SKM-1 treated with dmso at 0.1 percent for 144 hours (cell line): Measurements from ENCODE around the gene DPH1.

Source experiments
- DNase-seq: peaks from one replicate; lab custom pipeline; 2025; ENCODE audit not compliant: unreplicated experiment; lab: John Stamatoyannopoulos, UW

Gene DPH1

DNA sequence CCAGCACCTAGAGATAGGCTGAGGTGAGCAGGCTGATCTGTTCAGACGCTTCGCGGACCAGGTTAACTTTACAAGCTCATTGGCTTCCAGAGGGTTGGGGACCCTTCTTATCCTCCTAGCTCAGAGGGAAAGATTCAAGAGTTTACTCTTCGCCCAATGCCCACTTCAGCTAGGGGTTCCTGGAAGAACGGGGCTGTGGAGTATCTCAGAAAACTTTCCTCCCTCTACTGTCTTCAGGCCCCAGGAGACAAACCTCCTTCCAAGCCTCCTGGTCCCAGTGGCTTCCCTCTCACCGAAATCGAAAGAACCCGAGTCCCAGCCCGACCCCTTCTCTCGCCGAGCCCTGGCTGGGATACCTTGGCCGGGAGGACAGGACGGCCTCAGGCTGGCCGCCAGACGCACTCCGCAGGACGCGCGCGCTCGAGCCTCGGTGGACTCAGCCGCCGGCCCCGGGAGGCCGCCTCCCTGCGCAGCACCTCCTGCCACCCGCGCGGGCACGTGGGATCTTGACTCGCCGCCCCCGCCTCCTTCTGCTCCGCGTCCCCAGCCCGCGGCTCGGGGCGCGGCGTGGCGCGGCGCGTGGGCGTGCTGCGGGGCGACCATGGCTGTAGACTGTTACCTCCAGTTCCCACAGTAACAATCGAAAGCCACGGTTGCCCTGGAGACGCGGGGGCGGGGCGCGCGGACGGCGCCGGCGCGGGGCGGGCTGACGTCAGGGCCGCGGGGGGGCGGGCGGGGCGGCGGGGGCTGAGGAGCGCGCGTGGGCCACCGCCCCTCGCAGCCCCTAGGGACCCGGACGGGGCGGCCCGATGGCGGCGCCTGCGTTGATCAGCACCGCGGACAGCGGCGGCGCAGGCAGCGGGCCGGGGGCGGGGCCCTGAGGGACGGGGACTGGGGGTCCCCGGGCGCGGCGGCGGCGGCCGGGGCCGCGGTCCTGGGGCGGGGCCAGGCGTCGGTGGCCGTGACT lies 19.7 kb downstream of the DPH1 start:
- no peak for DNase-seq

DNA sequence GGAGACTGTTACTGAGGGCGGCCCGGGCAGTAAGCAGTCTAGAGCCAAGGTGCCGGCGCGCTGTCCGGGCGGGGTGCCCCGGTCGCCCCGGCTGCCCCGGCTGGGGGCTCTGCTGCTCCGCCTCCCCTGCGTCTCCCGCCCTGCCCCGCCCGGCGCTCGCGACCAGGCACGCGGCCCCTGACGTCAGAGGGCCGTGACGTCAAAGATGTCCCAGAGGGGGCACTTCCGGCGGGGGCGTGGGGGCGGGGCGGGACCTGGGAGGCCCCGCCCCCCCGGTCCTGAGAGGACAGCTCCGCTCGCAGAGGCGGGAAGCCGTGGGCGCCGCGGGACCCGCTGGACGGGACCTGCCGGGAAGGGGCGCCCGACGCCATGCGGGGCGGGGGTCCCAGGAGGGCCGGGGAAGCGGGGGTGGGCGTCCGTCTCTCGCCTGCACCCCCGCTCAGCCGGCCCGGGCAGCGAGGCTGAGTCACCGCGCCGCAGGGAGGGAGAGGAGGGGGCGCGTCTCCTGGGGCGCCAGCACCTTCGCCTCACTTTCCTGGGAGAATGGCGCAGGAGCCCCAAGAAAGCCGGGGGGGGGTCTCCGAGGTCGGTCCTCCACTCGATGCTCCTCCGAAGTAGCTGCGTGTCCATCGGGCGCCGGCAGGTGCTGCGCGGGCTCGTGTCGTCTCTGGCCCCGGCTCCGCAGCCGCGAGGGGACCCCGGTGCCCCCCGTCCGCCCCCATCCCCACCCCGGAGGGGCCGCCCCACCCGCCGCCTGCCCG lies 20.5 kb downstream of the DPH1 start:
- no peak for DNase-seq

DNA sequence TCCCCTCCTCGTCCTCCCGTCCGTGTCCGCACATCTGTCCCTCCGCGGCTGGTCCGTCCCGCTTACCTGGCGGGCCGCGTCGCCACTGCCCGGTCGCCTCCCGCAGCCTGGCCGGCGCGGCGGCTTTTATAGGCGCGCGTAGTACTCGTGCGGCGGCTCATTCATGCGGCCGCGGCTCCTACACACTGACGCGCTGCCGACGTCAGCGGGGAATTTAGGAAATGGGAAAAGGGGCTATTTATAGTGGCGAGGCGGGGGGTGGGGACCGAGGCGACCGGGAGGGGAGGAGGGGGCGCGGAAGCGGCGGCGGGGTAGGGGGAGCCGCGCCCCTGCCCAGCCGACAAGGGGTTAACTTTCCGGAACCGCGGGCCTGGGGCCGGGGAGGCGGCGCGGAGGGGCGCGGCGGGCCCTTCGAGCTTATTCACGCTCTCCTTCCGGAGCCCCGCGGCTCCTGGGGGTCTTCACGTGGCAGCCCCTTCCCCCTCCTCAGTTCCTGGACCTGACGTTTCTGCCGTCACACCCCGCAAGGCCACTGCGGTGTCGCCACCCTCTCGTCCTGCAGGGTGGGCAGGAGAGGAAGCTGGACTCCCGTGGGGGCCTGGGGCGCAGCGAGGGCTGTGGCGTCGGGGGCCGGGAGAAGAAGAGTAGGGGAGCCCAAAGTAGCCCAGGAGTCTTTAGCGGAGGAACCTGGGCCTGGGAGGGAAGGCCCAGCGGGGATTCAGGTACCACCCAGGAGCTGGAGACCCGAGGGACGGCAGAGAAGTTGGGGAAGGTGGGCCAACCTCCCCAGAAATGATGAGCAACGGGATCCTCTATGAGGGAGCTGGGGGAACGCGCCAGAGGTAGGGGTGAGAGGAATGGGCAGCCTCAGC lies 21.3 kb downstream of the DPH1 start:
- no peak for DNase-seq

DNA sequence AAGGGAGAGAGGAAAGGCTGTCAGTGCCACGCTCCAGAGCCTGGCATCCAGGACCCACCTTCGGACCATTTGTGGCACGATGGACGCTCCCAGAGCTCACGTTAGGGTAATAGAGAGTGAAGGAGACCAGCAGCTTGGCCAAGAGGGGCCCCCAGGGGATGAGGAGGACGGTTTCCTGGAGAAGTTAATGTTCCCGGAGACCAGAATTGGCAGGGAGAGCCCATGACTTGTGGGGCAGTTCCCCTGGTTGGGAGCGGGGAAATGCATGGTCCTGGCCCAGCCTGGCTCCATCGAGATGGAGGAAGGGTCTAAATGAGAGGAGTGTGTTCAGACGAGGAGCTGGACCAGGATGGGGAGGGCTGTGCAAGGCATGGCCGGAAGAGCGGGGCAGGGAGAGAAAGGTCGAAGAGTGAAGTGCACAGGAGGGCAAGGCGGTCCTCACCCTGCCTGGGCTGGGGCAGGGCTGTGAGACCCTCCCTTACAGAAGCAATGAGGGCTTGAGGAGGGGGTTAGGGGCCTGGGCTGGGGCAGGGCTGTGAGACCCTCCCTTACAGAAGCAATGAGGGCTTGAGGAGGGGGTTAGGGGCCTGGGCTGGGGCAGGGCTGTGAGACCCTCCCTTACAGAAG lies 22.1 kb downstream of the DPH1 start:
- no peak for DNase-seq

DNA sequence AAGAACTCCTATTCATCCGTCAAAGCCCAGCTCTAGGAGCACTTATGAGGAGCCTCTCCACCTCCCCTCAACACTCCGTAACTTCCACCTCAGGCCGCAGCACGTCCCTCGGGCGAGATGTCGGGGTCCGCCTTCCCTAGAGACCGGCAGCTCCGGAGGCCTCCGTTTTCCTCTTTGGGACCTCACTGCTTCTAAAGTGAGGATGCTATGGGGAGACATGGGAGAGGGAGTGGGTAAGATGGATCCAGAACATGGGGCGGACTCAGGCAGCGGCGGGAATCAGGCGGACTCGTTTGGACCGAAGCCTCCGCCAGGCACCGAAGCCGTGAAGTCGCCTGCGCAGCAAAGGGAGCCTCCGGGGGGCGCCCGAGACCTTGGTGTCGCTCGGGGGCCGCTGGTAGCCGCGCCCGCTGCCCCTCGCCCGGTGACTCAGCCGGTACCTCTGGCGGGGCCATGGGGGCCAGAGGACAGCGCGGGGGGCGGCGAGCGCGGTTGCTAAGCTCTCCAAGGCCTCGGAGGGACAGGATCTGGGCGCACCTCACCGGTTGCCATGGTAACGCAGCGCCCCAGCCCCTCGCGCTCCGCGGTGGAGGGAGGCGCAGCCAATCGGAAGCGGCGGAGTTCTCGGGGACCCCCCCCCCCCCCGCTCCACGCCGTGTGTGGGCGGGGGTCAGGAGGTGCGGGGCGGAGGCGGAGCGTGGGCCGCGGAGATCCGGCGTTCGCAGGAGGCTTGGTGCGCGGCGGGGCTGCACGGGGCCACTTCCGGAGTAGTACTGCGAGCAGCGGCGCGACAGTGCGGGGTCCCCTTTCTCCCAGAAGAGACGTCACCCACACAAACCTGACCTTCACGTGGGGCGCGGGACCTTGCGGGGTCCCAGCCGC lies 23.7 kb downstream of the DPH1 start:
- DNase-seq = no peak

DNA sequence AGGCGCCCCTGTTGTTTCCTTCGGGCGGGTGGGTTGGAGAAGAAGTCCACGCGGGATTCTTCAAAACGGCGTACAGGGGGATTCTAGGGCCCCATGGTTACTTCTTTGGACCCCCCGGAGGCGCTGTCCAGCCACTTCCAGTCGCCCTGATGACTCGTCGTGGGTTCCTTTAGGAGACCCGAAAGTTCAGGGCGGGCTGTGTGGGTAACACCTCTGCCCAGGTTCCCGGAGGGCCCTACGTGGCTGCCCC lies 24.2 kb downstream of the DPH1 start:
- no peak for DNase-seq

DNA sequence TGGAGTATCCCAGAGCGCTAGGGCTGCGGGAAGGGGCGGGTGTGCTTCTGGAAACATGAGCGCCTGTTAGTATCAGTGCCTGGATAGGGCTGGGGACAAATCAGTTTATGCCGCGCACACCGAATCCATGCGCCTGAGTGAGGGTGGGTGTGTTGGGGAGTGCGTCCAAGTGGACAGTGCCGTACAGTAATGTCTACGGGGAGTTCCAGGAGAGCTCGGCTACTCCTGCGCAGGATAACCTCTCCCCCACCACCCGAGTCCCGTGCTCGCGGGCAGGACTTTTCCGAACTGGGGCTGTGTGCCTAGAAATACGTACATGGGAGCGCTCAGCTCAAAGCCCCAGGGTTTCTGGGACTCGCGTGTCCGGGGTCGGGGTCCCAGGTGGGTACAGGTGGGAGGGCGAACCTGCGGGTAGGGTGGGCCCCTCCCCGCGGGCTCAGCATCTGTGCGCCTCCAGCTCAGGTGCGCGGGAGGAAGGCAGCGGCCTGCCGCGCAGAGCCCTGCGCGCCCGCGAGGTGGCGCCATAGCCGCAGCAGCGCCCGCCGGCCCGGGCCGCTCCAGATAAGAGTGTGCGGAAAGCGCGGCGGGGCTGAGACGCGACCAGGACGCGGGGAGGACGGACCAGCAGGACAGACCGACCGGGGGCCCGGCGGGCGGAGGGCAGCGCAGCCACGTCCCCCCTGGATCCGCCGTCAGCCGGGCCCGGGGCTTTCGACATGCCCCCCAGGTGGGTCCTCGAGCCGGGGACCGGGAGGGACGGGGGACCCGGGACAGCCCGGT lies 24.7 kb downstream of the DPH1 start, which contains the start of gene HIC1:
TSS of gene HIC1 (plus strand) at position 592 of the 780 bp plus-strand sequence. CDS start 1,588 bp downstream, outside the sequence.
- DNase-seq = peak; percentile 34

DNA sequence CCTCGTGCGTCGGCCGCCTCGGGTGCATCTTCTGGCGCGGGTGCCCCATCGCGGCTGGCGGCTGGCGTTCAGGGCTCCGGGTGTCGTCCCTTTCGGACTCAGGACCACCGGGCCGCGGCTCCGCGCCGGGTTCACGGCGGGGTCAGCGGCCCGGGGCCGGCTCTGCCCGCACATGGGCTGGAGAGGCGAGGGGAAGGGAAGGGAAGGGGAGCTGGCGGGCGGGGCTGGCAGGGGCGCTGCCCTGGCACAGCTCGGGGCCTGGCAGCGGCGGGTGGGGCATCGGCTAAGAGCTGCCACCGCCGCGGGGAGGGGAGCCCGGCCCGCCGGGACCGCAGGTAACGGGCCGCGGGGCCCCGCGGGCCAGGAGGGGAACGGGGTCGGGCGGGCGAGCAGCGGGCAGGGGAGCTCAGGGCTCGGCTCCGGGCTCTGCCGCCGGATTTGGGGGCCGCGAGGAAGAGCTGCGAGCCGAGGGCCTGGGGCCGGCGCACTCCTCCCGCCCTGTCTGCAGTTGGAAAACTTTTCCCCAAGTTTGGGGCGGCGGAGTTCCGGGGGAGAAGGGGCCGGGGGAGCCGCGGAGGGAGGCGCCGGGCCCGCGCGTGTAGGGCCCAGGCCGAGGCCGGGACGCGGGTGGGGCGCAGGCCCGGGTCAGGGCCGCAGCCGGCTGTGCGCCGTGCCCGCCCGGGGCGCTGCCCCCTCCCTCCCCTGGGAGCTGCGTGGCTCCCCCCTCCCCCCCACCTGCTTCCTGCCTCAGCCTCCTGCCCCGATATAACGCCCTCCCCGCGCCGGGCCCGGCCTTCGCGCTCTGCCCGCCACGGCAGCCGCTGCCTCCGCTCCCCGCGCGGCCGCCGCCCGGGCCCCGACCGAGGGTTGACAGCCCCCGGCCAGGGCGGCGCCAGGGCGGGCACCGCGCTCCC lies 25.6 kb downstream of the DPH1 start:
- no peak for DNase-seq

DNA sequence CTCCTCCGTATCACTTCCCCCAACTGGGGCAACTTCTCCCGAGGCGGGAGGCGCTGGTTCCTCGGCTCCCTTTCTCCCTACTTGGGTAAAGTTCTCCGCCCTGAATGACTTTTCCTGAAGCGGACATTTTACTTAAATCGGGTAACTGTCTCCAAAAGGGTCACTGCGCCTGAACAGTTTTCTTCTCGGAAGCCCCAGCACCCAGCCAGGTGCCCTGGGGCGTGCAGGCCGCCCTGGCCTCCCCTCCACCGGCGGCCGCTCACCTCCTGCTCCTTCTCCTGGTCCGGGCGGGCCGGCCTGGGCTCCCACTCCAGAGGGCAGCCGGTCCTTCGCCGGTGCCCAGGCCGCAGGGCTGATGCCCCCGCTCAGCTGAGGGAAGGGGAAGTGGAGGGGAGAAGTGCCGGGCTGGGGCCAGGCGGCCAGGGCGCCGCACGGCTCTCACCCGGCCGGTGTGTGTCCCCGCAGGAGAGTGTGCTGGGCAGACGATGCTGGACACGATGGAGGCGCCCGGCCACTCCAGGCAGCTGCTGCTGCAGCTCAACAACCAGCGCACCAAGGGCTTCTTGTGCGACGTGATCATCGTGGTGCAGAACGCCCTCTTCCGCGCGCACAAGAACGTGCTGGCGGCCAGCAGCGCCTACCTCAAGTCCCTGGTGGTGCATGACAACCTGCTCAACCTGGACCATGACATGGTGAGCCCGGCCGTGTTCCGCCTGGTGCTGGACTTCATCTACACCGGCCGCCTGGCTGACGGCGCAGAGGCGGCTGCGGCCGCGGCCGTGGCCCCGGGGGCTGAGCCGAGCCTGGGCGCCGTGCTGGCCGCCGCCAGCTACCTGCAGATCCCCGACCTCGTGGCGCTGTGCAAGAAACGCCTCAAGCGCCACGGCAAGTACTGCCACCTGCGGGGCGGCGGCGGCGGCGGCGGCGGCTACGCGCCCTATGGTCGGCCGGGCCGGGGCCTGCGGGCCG lies 26.5 kb downstream of the DPH1 start:
- DNase-seq = no peak

DNA sequence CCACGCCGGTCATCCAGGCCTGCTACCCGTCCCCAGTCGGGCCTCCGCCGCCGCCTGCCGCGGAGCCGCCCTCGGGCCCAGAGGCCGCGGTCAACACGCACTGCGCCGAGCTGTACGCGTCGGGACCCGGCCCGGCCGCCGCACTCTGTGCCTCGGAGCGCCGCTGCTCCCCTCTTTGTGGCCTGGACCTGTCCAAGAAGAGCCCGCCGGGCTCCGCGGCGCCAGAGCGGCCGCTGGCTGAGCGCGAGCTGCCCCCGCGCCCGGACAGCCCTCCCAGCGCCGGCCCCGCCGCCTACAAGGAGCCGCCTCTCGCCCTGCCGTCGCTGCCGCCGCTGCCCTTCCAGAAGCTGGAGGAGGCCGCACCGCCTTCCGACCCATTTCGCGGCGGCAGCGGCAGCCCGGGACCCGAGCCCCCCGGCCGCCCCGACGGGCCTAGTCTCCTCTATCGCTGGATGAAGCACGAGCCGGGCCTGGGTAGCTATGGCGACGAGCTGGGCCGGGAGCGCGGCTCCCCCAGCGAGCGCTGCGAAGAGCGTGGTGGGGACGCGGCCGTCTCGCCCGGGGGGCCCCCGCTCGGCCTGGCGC lies 27.3 kb downstream of the DPH1 start:
- DNase-seq = no peak

DNA sequence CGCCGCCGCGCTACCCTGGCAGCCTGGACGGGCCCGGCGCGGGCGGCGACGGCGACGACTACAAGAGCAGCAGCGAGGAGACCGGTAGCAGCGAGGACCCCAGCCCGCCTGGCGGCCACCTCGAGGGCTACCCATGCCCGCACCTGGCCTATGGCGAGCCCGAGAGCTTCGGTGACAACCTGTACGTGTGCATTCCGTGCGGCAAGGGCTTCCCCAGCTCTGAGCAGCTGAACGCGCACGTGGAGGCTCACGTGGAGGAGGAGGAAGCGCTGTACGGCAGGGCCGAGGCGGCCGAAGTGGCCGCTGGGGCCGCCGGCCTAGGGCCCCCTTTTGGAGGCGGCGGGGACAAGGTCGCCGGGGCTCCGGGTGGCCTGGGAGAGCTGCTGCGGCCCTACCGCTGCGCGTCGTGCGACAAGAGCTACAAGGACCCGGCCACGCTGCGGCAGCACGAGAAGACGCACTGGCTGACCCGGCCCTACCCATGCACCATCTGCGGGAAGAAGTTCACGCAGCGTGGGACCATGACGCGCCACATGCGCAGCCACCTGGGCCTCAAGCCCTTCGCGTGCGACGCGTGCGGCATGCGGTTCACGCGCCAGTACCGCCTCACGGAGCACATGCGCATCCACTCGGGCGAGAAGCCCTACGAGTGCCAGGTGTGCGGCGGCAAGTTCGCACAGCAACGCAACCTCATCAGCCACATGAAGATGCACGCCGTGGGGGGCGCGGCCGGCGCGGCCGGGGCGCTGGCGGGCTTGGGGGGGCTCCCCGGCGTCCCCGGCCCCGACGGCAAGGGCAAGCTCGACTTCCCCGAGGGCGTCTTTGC lies 28.0 kb downstream of the DPH1 start:
- DNase-seq = no peak

DNA sequence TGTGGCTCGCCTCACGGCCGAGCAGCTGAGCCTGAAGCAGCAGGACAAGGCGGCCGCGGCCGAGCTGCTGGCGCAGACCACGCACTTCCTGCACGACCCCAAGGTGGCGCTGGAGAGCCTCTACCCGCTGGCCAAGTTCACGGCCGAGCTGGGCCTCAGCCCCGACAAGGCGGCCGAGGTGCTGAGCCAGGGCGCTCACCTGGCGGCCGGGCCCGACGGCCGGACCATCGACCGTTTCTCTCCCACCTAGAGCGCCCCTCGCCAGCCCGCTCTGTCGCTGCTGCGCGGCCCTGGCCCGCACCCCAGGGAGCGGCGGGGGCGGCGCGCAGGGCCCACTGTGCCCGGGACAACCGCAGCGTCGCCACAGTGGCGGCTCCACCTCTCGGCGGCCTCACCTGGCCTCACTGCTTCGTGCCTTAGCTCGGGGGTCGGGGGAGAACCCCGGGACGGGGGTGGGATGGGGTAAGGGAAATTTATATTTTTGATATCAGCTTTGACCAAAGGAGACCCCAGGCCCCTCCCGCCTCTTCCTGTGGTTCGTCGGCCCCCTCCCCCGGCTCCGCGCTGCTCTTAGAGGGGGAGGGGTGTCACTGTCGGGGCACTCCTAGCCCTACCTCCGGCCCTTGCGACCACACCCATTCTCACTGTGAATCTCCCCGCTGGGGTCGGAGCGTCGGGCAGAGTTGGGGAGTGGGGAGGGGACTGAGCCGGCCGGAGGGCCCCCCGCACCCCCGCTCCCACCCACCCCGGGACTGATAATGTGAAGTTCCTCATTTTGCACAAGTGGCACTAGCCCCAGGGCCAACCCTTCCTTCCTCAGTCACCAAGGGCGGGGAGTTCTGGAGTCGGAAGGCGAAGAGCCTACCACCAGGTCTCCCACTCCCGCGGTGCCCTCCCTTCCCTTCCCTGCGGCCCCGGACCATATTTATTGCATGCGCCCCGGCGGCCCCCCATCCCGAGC lies 28.9 kb downstream of the DPH1 start:
- peak; percentile 39 for DNase-seq

DNA sequence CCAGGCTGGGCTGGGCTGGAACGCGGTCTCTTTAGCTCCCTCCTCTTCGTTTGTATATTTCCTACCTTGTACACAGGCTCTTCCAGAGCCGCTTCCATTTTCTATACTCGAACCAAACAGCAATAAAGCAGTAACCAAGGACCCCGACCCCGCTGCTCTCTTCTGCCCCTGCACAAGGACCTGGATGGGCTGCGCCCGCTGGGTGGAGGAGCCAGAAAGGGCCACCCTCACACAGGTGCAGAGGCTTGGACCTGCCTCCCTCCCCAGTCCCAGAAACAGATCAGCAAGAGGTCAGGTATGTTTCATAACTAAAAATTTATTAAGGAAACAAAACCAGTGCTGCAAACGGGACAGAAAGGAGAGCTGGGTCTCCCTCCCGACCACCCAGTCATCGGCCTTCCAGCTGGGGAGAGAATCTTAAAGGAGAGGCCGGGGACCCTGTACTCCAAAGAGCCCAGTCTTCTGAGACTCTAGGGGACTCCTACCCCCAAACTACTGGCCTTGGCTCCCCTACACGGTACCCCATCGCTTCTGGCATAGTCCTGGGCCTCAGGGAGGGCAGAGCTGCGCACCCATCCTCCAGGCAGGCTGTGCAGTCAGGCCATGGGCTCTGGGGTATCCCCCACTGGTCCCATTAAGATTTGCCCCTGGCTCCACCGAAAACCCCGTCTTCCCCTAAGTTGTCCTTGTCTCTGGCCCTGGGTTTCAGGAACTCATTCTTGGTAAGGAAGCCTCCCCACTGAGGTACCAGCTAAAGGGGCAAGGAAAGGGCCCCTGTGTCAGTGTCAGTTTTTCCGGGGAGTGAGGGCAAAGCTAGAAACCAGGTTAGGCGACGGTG lies 29.8 kb downstream of the DPH1 start:
- no peak for DNase-seq

DNA sequence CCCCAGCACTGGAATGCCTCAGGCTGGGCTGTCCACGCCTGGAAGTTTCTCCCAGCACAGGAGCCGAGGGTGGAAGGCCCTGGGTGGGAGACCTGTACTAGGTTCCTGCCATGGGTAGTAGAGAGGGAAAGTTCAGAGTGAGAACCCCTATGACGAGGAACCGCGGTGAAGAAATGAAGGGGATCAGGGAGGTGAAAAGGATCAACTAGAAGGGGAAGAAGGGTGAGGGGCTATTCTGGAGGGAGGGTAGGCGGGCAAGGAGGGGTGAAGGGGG lies 30.4 kb downstream of the DPH1 start:
- DNase-seq = no peak
